ENCODE data around the gene CDCP1. TPM values are rescaled to one million over a fixed set of nuclear protein-coding genes. Genes with fewer than 3 reads are reported as not detected.

CDCP1 gene
- total and polyA plus RNA-seq, 2 donors (not counting 1 experiment from before 2014, with no cell fraction given) = not detected

DNA sequence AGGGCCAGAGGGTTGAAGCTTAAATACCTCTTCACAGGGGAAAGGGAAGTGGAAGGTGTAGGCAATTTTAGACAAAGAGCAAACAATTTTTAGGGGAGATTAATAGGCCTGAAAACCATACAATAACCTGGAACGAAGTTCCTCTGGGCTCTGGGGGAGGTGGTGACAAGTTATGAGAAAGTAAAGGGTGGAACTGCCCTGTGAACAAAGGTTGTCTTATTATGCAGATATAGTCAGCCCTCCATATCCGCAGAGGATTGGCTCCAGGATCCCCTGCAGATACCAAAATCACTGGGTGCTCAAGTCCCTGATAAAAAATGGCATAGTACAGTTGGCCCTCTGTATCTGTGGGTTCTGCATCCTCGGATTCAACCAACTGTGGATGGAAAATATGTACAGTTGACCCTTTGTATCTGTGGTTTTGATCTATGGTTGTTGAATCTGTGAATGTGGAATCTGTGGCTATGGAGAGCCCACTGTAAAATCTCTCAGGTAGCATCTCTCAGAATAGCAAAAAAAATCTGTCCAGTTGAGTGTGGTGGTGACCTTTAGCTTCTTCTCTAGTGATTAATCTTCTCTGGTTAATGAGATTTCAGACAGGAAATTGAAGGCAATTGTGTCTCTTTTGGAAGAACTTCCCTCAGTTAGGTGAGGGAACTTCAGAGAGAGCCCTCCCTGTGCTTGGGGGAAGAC lies 79.9 kb downstream of the CDCP1 start:
- no peak for TF ChIP-seq EZH2 (IDR thresholded peaks at IDR 0.05; ENCODE audit: borderline replicate concordance, insufficient read depth, low read depth, low read length, poor library complexity, severe bottlenecking)
- TF ChIP-seq, protein P1, sequence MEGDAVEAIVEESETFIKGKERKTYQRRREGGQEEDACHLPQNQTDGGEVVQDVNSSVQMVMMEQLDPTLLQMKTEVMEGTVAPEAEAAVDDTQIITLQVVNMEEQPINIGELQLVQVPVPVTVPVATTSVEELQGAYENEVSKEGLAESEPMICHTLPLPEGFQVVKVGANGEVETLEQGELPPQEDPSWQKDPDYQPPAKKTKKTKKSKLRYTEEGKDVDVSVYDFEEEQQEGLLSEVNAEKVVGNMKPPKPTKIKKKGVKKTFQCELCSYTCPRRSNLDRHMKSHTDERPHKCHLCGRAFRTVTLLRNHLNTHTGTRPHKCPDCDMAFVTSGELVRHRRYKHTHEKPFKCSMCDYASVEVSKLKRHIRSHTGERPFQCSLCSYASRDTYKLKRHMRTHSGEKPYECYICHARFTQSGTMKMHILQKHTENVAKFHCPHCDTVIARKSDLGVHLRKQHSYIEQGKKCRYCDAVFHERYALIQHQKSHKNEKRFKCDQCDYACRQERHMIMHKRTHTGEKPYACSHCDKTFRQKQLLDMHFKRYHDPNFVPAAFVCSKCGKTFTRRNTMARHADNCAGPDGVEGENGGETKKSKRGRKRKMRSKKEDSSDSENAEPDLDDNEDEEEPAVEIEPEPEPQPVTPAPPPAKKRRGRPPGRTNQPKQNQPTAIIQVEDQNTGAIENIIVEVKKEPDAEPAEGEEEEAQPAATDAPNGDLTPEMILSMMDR (IDR thresholded peaks at IDR 0.05) = no peak
- DNase-seq (no peak), ATAC-seq (ENCODE audit: low read depth) (no peak)
- H3K4me1 ChIP-seq (ENCODE audit: control insufficient read depth in 2 of 2, insufficient read depth in 2 of 2, low read length in 2 of 2) = no peaks in the 10 kb centered on the region
- H2AFZ ChIP-seq (ENCODE audit: insufficient read depth, low read depth, low read length, poor library complexity, severe bottlenecking) = no peak overlapping the region
- ChIA-PET POLR2A (no interaction called here), CTCF (no interaction called here)
- intact Hi-C loops (cut with micrococcal nuclease) = no loop called here
- H3K4me2 ChIP-seq (replicated peaks; ENCODE audit: low read depth, low read length, poor library complexity, severe bottlenecking) = no peak overlapping the region
- no peaks in the 10 kb centered on the region for H3K9me3 ChIP-seq (ENCODE audit: control extremely low read depth in 1 of 3, control insufficient read depth in 2 of 3, insufficient read depth in 1 of 3, low read length in 2 of 3)
- peaks cover 0 to 2% (median 0%) of the 10 kb centered on the region in 4 experiments for H3K27me3 ChIP-seq (replicated peaks in 1 of 4; ENCODE audit: control extremely low read depth in 1 of 4, control insufficient read depth in 3 of 4, insufficient read depth in 4 of 4, low read length in 3 of 4)
- Mint-ChIP-seq H3K9me3 (ENCODE audit: insufficient read depth) (no peaks in the 10 kb centered on the region), H3K27me3 (peaks cover 9% of the 10 kb centered on the region), H3K27ac (no peak overlapping the region), H3K4me3 (no peak overlapping the region), H3K4me1 (peaks cover 5% of the 10 kb centered on the region)
- no peaks in the 10 kb centered on the region for H4K20me1 ChIP-seq (ENCODE audit: control insufficient read depth, insufficient read depth, low read length, poor library complexity, severe bottlenecking)
- no peak overlapping the region for H3K4me3 ChIP-seq (ENCODE audit: control extremely low read depth in 1 of 5, extremely low read depth in 1 of 5, insufficient read depth in 1 of 5, low read depth in 2 of 5, low read length in 4 of 5)
- no peaks in the 10 kb centered on the region for H3K36me3 ChIP-seq (replicated peaks in 1 of 2; ENCODE audit: control extremely low read depth in 1 of 2, control insufficient read depth in 1 of 2, extremely low read depth in 1 of 2, insufficient read depth in 2 of 2, low read length in 1 of 2)
- H3K79me2 ChIP-seq (ENCODE audit: control insufficient read depth, insufficient read depth, low read length) = no peaks in the 10 kb centered on the region
- H3K27ac ChIP-seq (ENCODE audit: low read length in 2 of 2) = no peak overlapping the region
- no peak overlapping the region for H3K9ac ChIP-seq (ENCODE audit: low read length)
- WGBS (ENCODE audit: insufficient coverage) = 88% methylated on average over 2 of the region's 3 CpGs

DNA sequence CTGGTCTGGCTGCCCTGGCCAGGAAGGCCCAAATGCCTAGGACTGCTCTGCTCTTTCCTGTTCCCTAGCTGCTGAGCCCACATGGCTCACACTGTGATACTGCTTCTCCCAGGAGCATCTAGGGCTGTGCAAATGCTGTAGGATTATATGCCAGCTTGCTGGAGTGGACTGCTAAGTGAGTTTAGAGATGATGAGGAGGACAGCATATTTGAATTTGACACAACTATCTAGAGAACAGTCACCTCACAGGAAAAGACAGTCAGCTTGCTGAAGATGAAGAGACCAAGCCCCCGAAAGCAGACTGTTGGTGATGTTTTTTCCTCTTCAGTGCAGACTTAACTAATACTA lies 80.8 kb downstream of the CDCP1 start:
- CTCF ChIA-PET = no interaction called here

More for the DNA sequence above, 80.8 kb downstream of the CDCP1 start:
- Histone ChIP-seq H3K4me1 (ENCODE audit: control insufficient read depth in 2 of 2, insufficient read depth in 2 of 2, low read length in 2 of 2) (no peaks in the 10 kb centered on the region), H2AFZ (ENCODE audit: insufficient read depth, low read depth, low read length, poor library complexity, severe bottlenecking) (no peak overlapping the region), H3K36me3 (replicated peaks in 1 of 2; ENCODE audit: control extremely low read depth in 1 of 2, control insufficient read depth in 1 of 2, extremely low read depth in 1 of 2, insufficient read depth in 2 of 2, low read length in 1 of 2) (no peaks in the 10 kb centered on the region), H3K4me2 (replicated peaks; ENCODE audit: low read depth, low read length, poor library complexity, severe bottlenecking) (no peak overlapping the region), H3K27ac (ENCODE audit: low read length in 2 of 2) (no peak overlapping the region), H4K20me1 (ENCODE audit: control insufficient read depth, insufficient read depth, low read length, poor library complexity, severe bottlenecking) (no peaks in the 10 kb centered on the region), H3K79me2 (ENCODE audit: control insufficient read depth, insufficient read depth, low read length) (no peaks in the 10 kb centered on the region), H3K9ac (ENCODE audit: low read length) (no peak overlapping the region), H3K27me3 (replicated peaks in 1 of 4; ENCODE audit: control extremely low read depth in 1 of 4, control insufficient read depth in 3 of 4, insufficient read depth in 4 of 4, low read length in 3 of 4) (peaks cover 0 to 1% (median 0%) of the 10 kb centered on the region in 4 experiments), H3K4me3 (ENCODE audit: control extremely low read depth in 1 of 5, extremely low read depth in 1 of 5, insufficient read depth in 1 of 5, low read depth in 2 of 5, low read length in 4 of 5) (no peak overlapping the region), H3K9me3 (ENCODE audit: control extremely low read depth in 1 of 3, control insufficient read depth in 2 of 3, insufficient read depth in 1 of 3, low read length in 2 of 3) (no peaks in the 10 kb centered on the region)
- POLR2A ChIA-PET = no interaction called here
- H3K4me1 Mint-ChIP-seq = peaks cover 5% of the 10 kb centered on the region
- H3K9me3 Mint-ChIP-seq (ENCODE audit: insufficient read depth) = no peaks in the 10 kb centered on the region
- H3K27ac Mint-ChIP-seq = no peak overlapping the region
- TF ChIP-seq EZH2 (IDR thresholded peaks at IDR 0.05; ENCODE audit: borderline replicate concordance, insufficient read depth, low read depth, low read length, poor library complexity, severe bottlenecking) = no peak
- TF ChIP-seq, protein P1 (IDR thresholded peaks at IDR 0.05) = no peak
- DNase-seq = no peak
- no peak overlapping the region for H3K4me3 Mint-ChIP-seq
- WGBS (ENCODE audit: insufficient coverage) = no CpG with 5 or more reads among the region's 1 CpG
- H3K27me3 Mint-ChIP-seq = peaks cover 9% of the 10 kb centered on the region
- no peak for ATAC-seq (ENCODE audit: low read depth)
- intact Hi-C loops (cut with micrococcal nuclease) = no loop called here
